Upper lobe of left lung (tissue), 4 donors: Measurements from ENCODE around the gene GLDN.

Experiments
- POLR2A ChIP-seq, 4 donors: fragments of 450-650 bp; IDR thresholded peaks; one replicate each; pipeline ENCODE4 v1.5.1; 2016 to 2017; ENCODE audit warnings: antibody characterized with exemption in 4 of 4, mild to moderate bottlenecking in 2 of 4
- POLR2AphosphoS5 ChIP-seq, 2 donors: sonication (generic); formaldehyde crosslinking; IDR thresholded peaks; one replicate each; pipeline ENCODE4 v1.5.1; 2017; ENCODE audit warnings: antibody characterized with exemption in 2 of 2

GRCh38 chr15:51355096-51355495 is 13.6 kb downstream of the GLDN start:
- TF ChIP-seq POLR2A (IDR thresholded peaks at IDR 0.05) (no peak), POLR2AphosphoS5 (IDR thresholded peaks at IDR 0.05) (no peak)
